H1 (cell line): ENCODE measurements around the gene CTDP1. TPM values are rescaled to one million over a fixed set of nuclear protein-coding genes. Genes with fewer than 3 reads are reported as not detected.

Source experiments
- CTCF ChIA-PET: fragments of 300-600 bp; sonication (Branson Sonifier 250); formaldehyde crosslinking; loops from one replicate; lab custom pipeline; 2021; ENCODE audit not compliant: partially characterized antibody; lab: Charles Lee
- POLR2A ChIA-PET: fragments of 300-600 bp; sonication (Branson Sonifier 250); formaldehyde crosslinking; loops from one replicate; lab custom pipeline; 2021; ENCODE audit warnings: inconsistent platforms; ENCODE audit not compliant: partially characterized antibody; lab: Charles Lee
- DNase-seq, 2 experiments: peaks; one replicate each; pipeline versions ENCODE4 v3.0.0 to v3.0.0-alpha.2; 2010 to 2022; ENCODE audit warnings: low spot score in 2 of 2, low read depth in 1 of 2, mixed read lengths in 1 of 2
- FAIRE-seq: peaks from 2 replicates; lab custom pipeline; 2011; peaks lifted over from hg19 to GRCh38; lab: Jason Lieb, UNC
- H2AFZ ChIP-seq: 2 replicates; pipeline ENCODE4 v1.8.1; 2012; ENCODE audit warnings: low read length, inconsistent platforms
- H2AK5ac ChIP-seq: 2 replicates; pipeline ENCODE4 v1.6.1; 2013; ENCODE audit warnings: low read depth, low read length
- H2BK120ac ChIP-seq: replicated peaks from 2 replicates; pipeline ENCODE3; 2013; ENCODE audit warnings: low read depth, low read length, inconsistent platforms
- H2BK12ac ChIP-seq: 2 replicates; pipeline ENCODE4 v1.6.1; 2013; ENCODE audit warnings: low read depth, low read length
- H2BK15ac ChIP-seq: 2 replicates; pipeline ENCODE4 v1.6.1; 2013; ENCODE audit warnings: low read length
- H2BK20ac ChIP-seq: 2 replicates; pipeline ENCODE4 v1.6.1; 2013; ENCODE audit warnings: low read length
- H2BK5ac ChIP-seq: 2 replicates; pipeline ENCODE4 v1.6.1; 2013; ENCODE audit warnings: low read depth, low read length
- H3K14ac ChIP-seq: 2 replicates; pipeline ENCODE4 v1.6.1; 2013; ENCODE audit warnings: inconsistent platforms; ENCODE audit not compliant: insufficient read length
- H3K18ac ChIP-seq: 2 replicates; pipeline ENCODE4 v1.6.1; 2013; ENCODE audit warnings: low read length; ENCODE audit errors: extremely low read depth
- H3K23ac ChIP-seq: 2 replicates; pipeline ENCODE4 v1.6.1; 2013; ENCODE audit warnings: inconsistent platforms; ENCODE audit not compliant: insufficient read length
- H3K23me2 ChIP-seq: 2 replicates; pipeline ENCODE4 v1.6.1; 2013; ENCODE audit warnings: low read depth, low read length
- H3K27ac ChIP-seq: 2 replicates; pipeline ENCODE4 v1.6.1; 2011; ENCODE audit warnings: low read depth, low read length, inconsistent platforms
- H3K27me3 ChIP-seq, 4 experiments: replicated peaks in 1 of 4; 1 replicate in 1 of 4; 2 replicates in 3 of 4; pipeline versions ENCODE4 v1.6.1 to v1.8.1; 2011 to 2013; ENCODE audit warnings: low read length in 3 of 4, mild to moderate bottlenecking in 3 of 4, inconsistent platforms in 2 of 4, mixed read lengths in 2 of 4, moderate library complexity in 1 of 4; ENCODE audit not compliant: control insufficient read depth in 3 of 4, insufficient read depth in 3 of 4; ENCODE audit errors: extremely low read depth in 1 of 4
- H3K36me3 ChIP-seq, 4 experiments: 2 replicates each; pipeline versions ENCODE4 v1.6.1 to v1.8.1; 2011 to 2013; ENCODE audit warnings: mild to moderate bottlenecking in 4 of 4, low read length in 3 of 4, moderate library complexity in 2 of 4, control low read depth in 1 of 4, inconsistent platforms in 1 of 4; ENCODE audit not compliant: insufficient read depth in 4 of 4, control insufficient read depth in 2 of 4
- H3K4ac ChIP-seq: replicated peaks from 2 replicates; pipeline ENCODE3; 2013; ENCODE audit warnings: low read length, low read depth, mixed read lengths, inconsistent platforms; ENCODE audit not compliant: insufficient read length
- H3K4me1 ChIP-seq, 4 experiments: replicated peaks in 1 of 4; 1 replicate in 1 of 4; 2 replicates in 3 of 4; pipeline versions ENCODE4 v1.6.1 to v1.8.1; 2011 to 2013; ENCODE audit warnings: low read length in 3 of 4, inconsistent platforms in 2 of 4, mixed read lengths in 1 of 4; ENCODE audit not compliant: insufficient read depth in 4 of 4, control insufficient read depth in 3 of 4
- H3K4me2 ChIP-seq, 2 experiments: 2 replicates each; pipeline versions ENCODE4 v1.6.1 to v1.8.1; 2011 to 2013; ENCODE audit warnings: low read depth in 2 of 2, low read length in 2 of 2, control low read depth in 1 of 2, inconsistent platforms in 1 of 2, mild to moderate bottlenecking in 1 of 2; ENCODE audit not compliant: insufficient read depth in 1 of 2
- H3K4me3 ChIP-seq, 4 experiments: fragments of 200-600, 300-600 bp in 1 of 4; sonication (generic), shearing (Covaris generic), sonication (Bioruptor Twin) in 1 of 4; 2 replicates each; pipeline versions ENCODE4 v1.5.1 to v1.8.1; 2011 to 2016; ENCODE audit warnings: low read length in 4 of 4, low read depth in 3 of 4, control low read depth in 2 of 4, inconsistent platforms in 2 of 4, mild to moderate bottlenecking in 2 of 4, mixed read lengths in 1 of 4, moderate library complexity in 1 of 4; ENCODE audit not compliant: insufficient read depth in 2 of 4; ENCODE audit errors: extremely low read depth in 1 of 4
- H3K56ac ChIP-seq: replicated peaks from 2 replicates; pipeline ENCODE3; 2013; ENCODE audit warnings: low read depth, mild to moderate bottlenecking, mixed read lengths, low read length, inconsistent platforms; ENCODE audit not compliant: insufficient read length
- H3K79me1 ChIP-seq: 2 replicates; pipeline ENCODE4 v1.6.1; 2013; ENCODE audit warnings: low read depth, low read length, control low read depth
- H3K79me2 ChIP-seq, 2 experiments: 2 replicates each; pipeline versions ENCODE4 v1.6.1 to v1.8.1; 2012 to 2013; ENCODE audit warnings: low read length in 2 of 2, mild to moderate bottlenecking in 2 of 2, inconsistent platforms in 1 of 2; ENCODE audit not compliant: insufficient read depth in 2 of 2, control insufficient read depth in 1 of 2
- H3K9ac ChIP-seq, 4 experiments: replicated peaks in 1 of 4; 1 replicate in 1 of 4; 2 replicates in 3 of 4; pipeline versions ENCODE4 v1.6.1 to v1.8.1; 2011 to 2013; ENCODE audit warnings: low read depth in 3 of 4, low read length in 3 of 4, control low read depth in 2 of 4, mild to moderate bottlenecking in 2 of 4, moderate library complexity in 2 of 4, inconsistent platforms in 1 of 4; ENCODE audit errors: extremely low read depth in 1 of 4
- H3K9me3 ChIP-seq, 2 experiments: 2 replicates each; pipeline versions ENCODE4 v1.6.1 to v1.8.1; 2012 to 2013; ENCODE audit warnings: mild to moderate bottlenecking in 2 of 2, moderate library complexity in 2 of 2, control low read depth in 1 of 2, inconsistent platforms in 1 of 2, low read depth in 1 of 2, low read length in 1 of 2, mixed read lengths in 1 of 2; ENCODE audit not compliant: insufficient read depth in 2 of 2
- H4K20me1 ChIP-seq, 2 experiments: replicated peaks in 1 of 2; 2 replicates each; pipeline versions ENCODE3 to v1.8.1; 2011 to 2013; ENCODE audit warnings: inconsistent platforms in 2 of 2, low read length in 2 of 2, mild to moderate bottlenecking in 1 of 2; ENCODE audit not compliant: insufficient read depth in 2 of 2, control insufficient read depth in 1 of 2
- H4K5ac ChIP-seq: 2 replicates; pipeline ENCODE4 v1.6.1; 2013; ENCODE audit warnings: low read length, low read depth, mixed read lengths, inconsistent platforms; ENCODE audit not compliant: insufficient read length
- H4K8ac ChIP-seq: 2 replicates; pipeline ENCODE4 v1.8.0; 2013; ENCODE audit warnings: mild to moderate bottlenecking, moderate library complexity, low read length, inconsistent platforms; ENCODE audit not compliant: insufficient read depth; ENCODE audit errors: extremely low read depth
- H4K91ac ChIP-seq: replicated peaks from 2 replicates; pipeline ENCODE3; 2013; ENCODE audit warnings: low read length, mixed read lengths, inconsistent platforms; ENCODE audit not compliant: insufficient read length
- TAF1 ChIP-seq: IDR thresholded peaks from 2 replicates; pipeline ENCODE4 v1.6.1; 2011; ENCODE audit warnings: mild to moderate bottlenecking, low read depth, low read length
- WGBS, 2 experiments: shearing (Covaris generic) in 1 of 2; methylation state at CpG; one replicate each; pipeline versions ENCODE4 v1.1.6 to v1.1.7; 2013 to 2015; ENCODE audit warnings: low lambda C conversion rate in 2 of 2, mixed read lengths in 2 of 2, inconsistent platforms in 1 of 2, low coverage in 1 of 2, missing lambda C conversion rate in 1 of 2; ENCODE audit not compliant: insufficient replicate concordance in 2 of 2, insufficient coverage in 1 of 2, insufficient read length in 1 of 2; ENCODE audit errors: extremely low coverage in 1 of 2, missing lambda C conversion rate in 1 of 2; 5-methylcytosine and 5-hydroxymethylcytosine counted together
- polyA plus RNA-seq, 7 experiments: library from polyadenylated mRNA; depleted of rRNA in 3 of 7; stranded (reverse) in 5 of 7; unstranded in 2 of 7; fragments of >200 nt in 5 of 7; fragments of 200-250 nt in 2 of 7; gene quantifications; 1 replicate in 5 of 7; 2 replicates in 1 of 7; 4 replicates in 1 of 7; pipeline versions ENCODE4 v1.2.1 to v1.2.3, GENCODE V29; 2011 to 2013; ENCODE audit warnings: missing spikeins in 2 of 7, mixed read lengths in 2 of 7
- total RNA-seq: library from RNA; stranded (reverse); fragmentation: NEBNext Ultra II Directional; extraction: Animal tissue kit (Norgen Biotek cat#: 25700); gene quantifications from 2 replicates; pipeline ENCODE4 v1.2.1, GENCODE V29; 2021

Gene CTDP1
- total and polyA plus RNA-seq, 2 of the 8 experiments (the other 6 are each of a cell fraction or from before 2014, with no cell fraction given): 16.6 to 37.0 TPM

DNA sequence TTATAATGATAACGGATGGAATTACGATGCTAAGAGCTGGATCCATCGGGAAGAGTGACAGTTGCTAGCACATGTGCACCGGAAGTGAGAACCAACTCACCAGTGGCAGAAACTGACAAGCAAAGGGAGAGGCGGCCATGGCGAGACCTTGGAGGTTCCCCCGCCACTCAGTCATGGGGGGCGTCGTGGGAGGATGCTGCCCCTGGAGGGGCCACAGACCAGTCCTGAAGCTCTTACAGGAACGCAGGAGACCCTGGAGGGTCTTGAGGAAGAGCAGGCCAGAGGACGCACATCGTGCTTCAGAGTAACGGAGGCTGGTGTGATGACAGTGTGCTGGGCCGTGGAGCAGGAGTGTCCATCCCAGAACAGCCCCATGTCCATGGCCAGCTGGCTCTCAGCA, 65.0 kb downstream of the CTDP1 start:
- DNase-seq: no peak
- TF ChIP-seq TAF1: no peak
- Histone ChIP-seq H3K14ac (no peak overlapping the region), H3K18ac (no peak overlapping the region), H3K36me3 (peaks cover 0 to 7% (median 3%) of the 10 kb centered on the region in 4 experiments; a peak in 5 of 8 replicates), H4K5ac (no peak overlapping the region), H3K23me2 (no peaks in the 10 kb centered on the region), H2BK120ac (no peak overlapping the region), H4K20me1 (peaks cover 2 to 4% of the 10 kb centered on the region in 2 experiments), H2BK20ac (no peak overlapping the region), H3K79me2 (no peaks in the 10 kb centered on the region), H3K4me1 (no peaks in the 10 kb centered on the region), H3K27ac (no peak overlapping the region), H2AFZ (no peak overlapping the region), H3K23ac (no peak overlapping the region), H2BK15ac (no peak overlapping the region), H3K9ac (no peak overlapping the region), H3K56ac (no peak overlapping the region), H2BK12ac (no peak overlapping the region), H4K8ac (no peak overlapping the region), H2AK5ac (no peak overlapping the region), H3K4me3 (no peak overlapping the region), H2BK5ac (no peak overlapping the region), H3K27me3 (no peaks in the 10 kb centered on the region), H3K9me3 (no peaks in the 10 kb centered on the region), H3K4me2 (no peak overlapping the region), H3K79me1 (peaks cover 2% of the 10 kb centered on the region; the same call in 1 of the 2 replicates), H4K91ac (no peak overlapping the region), H3K4ac (no peak overlapping the region)
- CTCF ChIA-PET: no interaction called here
- POLR2A ChIA-PET: no interaction called here
- WGBS, 2 experiments: 86% methylated on average over 14 of the region's 14 CpGs; no CpG with 5 or more reads in 1 of the 2 experiments
- no peak for FAIRE-seq
